SK-N-MC (cell line): ENCODE measurements around the gene CACHD1.

ENCODE experiments used
- EZH2 ChIP-seq: fragments of 200-600 bp; sonication (generic); IDR thresholded peaks from one replicate; pipeline ENCODE4 v1.6.1; 2017; ENCODE audit warnings: antibody characterized with exemption
- POLR2AphosphoS5 ChIP-seq: IDR thresholded peaks from 2 replicates; pipeline ENCODE4 v1.6.1; 2012; ENCODE audit warnings: mild to moderate bottlenecking, low read depth, low read length, borderline replicate concordance

DNA sequence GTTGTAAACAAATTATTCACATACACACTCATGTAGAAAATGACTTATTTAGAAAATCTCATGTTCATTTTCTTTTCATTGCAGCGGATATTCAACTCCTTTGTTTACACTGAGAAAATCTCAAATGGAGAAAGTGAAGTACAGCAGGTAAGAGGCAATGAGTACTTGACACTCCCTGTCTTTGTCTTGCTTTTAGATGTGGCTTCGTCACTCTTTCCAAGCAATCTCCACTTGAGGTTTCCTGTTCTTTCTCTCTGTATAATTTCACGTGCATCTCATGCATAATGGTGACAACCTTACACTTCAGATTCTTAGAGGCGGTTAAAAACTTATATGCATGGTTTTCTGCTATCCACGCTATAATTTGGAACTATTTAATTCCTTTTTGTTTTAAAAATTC is 80.6 kb downstream of the CACHD1 start:
- no peak for TF ChIP-seq EZH2
- no peak for TF ChIP-seq POLR2AphosphoS5
